GM19328 (cell line): ENCODE data around the gene GRIN2A.

Experiments
- ATAC-seq: cut with Tn5 transposase; IDR thresholded peaks from one replicate; pipeline ENCODE4 v1.9.1; 2021; ENCODE audit warnings: mild to moderate bottlenecking, moderate library complexity; ENCODE audit not compliant: unreplicated experiment

GRIN2A gene

GRCh38 chr16:10090816-10091215, 91.4 kb downstream of the GRIN2A start:
- ATAC-seq = no peak

DNA sequence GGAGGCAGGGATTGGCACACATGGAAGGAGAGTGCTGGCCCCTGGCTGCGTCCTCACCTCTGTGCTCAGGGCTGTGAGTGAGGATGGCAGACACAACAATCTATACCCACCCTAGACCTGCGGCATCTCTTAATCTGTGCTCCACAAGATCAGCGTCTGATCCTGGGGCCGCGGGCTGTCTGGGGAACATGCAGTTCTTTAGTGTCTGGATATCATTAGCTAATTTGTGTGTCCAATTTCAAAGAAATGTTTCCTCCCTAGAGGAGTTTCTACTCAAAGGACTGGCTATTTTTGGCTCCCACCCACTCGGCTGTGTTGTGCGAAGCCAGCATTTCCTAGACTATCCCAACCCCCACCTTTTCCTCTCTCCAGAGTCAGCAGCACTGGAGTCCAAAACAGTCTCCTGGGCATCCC, 93.8 kb downstream of the GRIN2A start:
- no peak for ATAC-seq

DNA sequence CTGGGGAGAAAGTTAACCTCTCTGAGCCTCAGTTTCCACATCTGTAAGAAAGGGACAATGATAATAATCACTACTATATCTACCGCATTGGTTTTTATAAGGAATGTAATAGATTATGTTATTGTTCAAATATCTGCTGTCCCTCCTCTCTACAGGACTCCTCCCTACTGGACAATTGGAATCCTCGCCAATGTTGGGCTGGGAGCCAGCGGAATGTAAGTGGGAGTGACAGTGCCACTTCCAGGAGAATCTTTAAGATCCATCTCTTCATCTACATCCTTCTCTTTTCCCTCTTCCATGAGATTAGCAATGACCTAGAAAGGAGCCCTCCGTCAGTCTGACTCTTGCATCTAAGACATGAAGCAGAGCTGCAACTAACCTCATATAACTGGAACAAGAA, 95.1 kb downstream of the GRIN2A start:
- no peak for ATAC-seq

DNA sequence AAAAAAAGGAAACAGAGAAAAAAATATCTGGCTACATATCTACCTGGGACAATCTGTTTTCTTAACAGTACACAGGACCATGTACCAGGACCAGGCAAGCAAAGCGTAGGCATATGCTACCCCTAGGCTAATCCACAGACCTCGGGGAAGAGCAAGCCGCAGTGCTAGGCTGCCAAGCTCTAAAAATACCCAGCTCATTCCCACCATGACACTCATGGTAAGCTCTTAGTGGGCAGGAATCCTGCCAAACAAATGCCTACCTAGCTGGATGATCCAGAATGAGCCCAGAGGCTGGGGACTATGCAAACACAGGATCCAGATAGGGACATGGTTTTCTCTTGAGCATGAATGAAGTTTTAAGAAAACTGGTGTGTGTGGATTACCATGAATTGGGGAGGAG, 95.6 kb downstream of the GRIN2A start:
- ATAC-seq = no peak

GRCh38 chr16:10085078-10085798, 97.0 kb downstream of the GRIN2A start:
- ATAC-seq = no peak

- no peak for ATAC-seq
These were observed 98.9 kb downstream of the GRIN2A start for GRCh38 chr16:10083301-10083700.

GRCh38 chr16:10081201-10081940, 100.9 kb downstream of the GRIN2A start:
- ATAC-seq = no peak

GRCh38 chr16:10080051-10080772, 102.0 kb downstream of the GRIN2A start:
- ATAC-seq = no peak

- ATAC-seq = no peak
These were observed 103.7 kb downstream of the GRIN2A start for GRCh38 chr16:10078541-10078949.

DNA sequence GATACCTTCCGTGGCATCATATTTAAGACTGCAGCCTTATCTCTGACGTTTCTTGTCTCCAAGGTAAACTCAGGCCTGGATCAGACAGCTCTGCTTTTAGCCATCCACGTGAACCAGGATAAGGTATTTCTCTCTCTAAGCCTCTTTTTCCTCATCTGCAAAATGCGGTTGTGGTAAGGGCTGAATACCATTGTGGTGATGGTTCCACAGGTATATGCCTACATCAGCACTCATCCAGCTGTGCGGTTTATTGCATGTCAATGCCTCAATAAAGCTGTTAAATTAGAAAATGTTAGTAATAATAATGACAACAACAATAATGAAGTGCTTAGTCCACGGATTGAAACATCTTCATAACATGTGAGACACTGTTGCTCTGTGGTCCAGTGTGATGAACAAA, 104.4 kb downstream of the GRIN2A start:
- no peak for ATAC-seq

DNA sequence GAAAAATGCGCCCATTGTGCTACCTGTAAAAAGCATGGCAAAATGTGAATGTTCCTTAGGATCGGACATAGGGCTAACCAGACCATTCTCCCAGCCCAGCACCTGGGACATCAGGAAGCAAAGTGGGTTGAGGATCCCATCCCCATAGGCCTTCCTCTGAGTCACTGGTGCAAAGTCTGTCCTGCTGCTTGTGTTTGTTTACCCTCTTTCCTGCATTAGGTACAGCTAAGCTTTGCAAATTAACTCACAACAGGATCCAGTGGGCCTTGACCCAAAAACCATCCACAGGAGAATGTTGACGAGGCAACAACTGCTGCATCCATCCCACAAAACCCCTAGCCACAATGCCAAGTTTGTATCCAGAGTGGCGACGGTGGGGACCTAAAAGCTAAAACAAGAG, 106.2 kb downstream of the GRIN2A start:
- ATAC-seq = no peak

DNA sequence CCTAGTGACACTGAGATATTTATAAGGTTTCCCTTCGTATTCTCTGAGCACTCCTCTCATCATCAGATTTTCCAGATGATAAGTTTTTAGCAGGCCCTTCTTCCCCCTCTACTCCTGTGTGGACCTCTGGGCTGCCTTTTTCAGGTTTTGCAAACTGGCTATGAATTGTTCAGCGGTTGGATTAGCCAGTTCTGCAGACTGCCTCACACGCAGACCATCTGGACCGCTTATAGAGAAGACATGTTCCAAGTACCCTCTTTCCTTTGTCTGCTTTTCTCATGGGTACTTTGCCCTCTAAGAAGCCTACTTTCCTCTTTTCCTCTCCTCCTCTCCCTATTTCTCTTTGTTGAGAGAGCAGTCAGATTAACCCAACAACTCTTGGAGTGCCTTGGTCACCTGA, 111.6 kb downstream of the GRIN2A start:
- no peak for ATAC-seq

- no peak for ATAC-seq
These were observed 112.9 kb downstream of the GRIN2A start for GRCh38 chr16:10069374-10069773.

DNA sequence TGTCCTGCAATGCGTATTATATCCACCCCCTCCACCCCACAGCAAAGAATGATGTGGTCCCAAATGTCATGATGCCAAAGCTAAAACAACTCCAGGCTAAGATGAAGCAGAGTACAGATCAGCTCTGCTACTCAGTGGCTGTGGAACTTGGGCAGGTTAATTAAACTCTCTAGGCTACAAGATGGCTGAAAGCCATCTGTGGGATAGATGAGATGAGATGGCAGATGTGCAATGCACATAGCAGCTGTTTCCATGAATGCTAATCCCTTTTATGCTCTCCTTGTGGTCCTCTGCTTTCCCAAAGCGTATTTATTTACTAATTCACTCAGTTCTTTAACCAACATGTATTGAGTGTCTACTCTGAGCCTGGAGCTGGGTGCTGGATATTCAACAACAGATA, 114.4 kb downstream of the GRIN2A start:
- ATAC-seq = no peak

- ATAC-seq = no peak
These were observed 114.8 kb downstream of the GRIN2A start for GRCh38 chr16:10067406-10067805.

DNA sequence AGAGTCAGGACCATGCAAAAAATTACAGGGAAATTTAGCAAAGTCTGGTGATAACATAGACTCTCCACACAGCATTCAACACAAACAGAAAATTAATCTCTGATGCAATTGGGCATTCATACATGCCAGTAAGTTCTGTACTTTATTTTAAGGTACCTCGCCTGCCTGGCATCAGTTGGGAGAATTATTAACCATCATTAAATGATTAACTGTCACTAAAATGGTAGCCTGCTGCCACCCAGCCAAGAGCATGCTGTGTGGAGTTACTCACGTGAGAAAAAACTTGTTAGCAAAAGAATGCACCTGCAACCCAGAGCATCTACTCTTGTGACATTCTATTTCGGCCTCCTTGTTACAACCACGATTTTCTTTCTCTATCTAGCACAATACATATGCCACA, 117.2 kb downstream of the GRIN2A start:
- no peak for ATAC-seq

- ATAC-seq = no peak
These were observed 133.4 kb downstream of the GRIN2A start for GRCh38 chr16:10048850-10049249.

DNA sequence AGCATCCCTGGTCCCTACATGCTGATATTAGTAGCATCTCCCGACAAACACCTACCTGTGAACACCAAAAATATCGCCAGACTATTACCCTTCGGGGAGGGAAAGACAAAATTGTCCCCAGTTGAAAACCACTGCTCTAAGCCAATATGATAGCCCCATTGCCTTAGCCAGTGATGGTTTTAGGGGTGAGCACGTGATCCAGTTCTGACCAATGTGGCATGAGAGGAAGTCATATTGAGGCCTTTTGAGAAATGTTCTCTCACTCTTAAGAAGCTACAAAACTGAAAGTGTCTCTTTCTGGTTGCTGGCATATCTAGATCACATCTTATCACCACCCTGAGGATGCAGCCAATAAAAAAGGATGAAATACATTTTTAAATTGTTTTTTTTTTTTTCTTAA, 136.3 kb downstream of the GRIN2A start:
- no peak for ATAC-seq

GRCh38 chr16:10045291-10045775, 136.9 kb downstream of the GRIN2A start:
- ATAC-seq = no peak

- no peak for ATAC-seq
These were observed 141.8 kb downstream of the GRIN2A start for GRCh38 chr16:10040136-10041080.
